SH-SY5Y (cell line): ENCODE measurements around the gene CPXM2.

Experiments used
- GATA2 ChIP-seq: IDR thresholded peaks from 2 replicates; pipeline ENCODE4 v1.6.1; 2011; ENCODE audit warnings: mild to moderate bottlenecking, low read depth, low read length
- GATA3 ChIP-seq: IDR thresholded peaks from 2 replicates; pipeline ENCODE4 v1.6.1; 2011; ENCODE audit warnings: low read depth, mild to moderate bottlenecking, low read length, moderate library complexity

DNA sequence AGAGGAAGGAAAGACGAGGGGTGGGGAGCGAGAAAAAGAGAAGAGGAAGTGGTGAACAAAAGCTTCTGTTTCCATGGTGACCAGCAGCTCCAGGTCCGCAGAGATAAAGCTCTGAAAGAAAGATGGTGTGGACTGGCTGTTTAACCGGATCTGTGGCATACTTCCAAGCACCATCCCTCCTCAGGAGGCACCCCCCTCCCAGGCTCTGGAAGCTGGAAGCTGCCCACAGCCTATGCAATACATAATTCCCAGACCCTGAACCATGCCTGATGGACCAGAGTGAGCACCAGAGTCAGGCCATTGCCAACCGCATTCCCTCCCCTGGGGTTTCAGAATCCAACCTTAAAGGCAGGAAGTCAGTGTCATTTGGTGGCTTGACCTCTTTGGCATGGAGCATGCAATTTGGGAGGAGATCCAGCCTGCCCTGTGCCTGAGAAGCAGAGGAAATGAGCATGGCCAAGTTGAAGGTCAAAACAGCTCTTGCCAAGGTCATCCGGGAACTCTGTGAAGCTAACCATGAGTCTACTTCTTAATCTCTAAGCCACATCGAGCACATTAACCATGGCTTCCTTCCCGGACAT is 22.2 kb upstream of the CPXM2 start:
- no peak for TF ChIP-seq GATA3
- no peak for TF ChIP-seq GATA2
